ENCODE data around the gene CMTM6.

GRCh38 chr3:32460031-32460749, 42.5 kb downstream of the CMTM6 start:
- TF ChIP-seq CTCF (conservative IDR thresholded peaks at IDR 0.05 in 1 of 2, IDR thresholded peaks at IDR 0.05 in 1 of 2; ENCODE audit: extremely low read depth in 1 of 2, insufficient read depth in 1 of 2, low read depth in 1 of 2, low read length in 2 of 2) (no peak), EZH2 (IDR thresholded peaks at IDR 0.05; ENCODE audit: borderline replicate concordance, low read length) (no peak)

Measured in mammary epithelial cell (primary cell).